Loucy (cell line): ENCODE results near the gene HCST.

Experiments
- H2AFZ ChIP-seq: fragments of 200-600 bp; sonication (generic); 2 replicates; pipeline ENCODE4 v1.6.0; 2016; ENCODE audit warnings: antibody characterized with exemption, mild to moderate bottlenecking, low read length, moderate library complexity
- H3F3A ChIP-seq: fragments of 200-600 bp; 2 replicates; pipeline ENCODE4 v1.6.0; 2016; ENCODE audit warnings: antibody characterized with exemption, low read depth, mild to moderate bottlenecking
- H3K27me3 ChIP-seq: fragments of 200-600 bp; sonication (generic); 2 replicates; pipeline ENCODE4 v1.6.1; 2014; ENCODE audit warnings: low read length, mild to moderate bottlenecking; ENCODE audit not compliant: insufficient read depth, poor library complexity, severe bottlenecking
- H3K36me3 ChIP-seq: fragments of 200-600 bp; sonication (generic); 2 replicates; pipeline ENCODE4 v1.6.1; 2016; ENCODE audit warnings: low read length; ENCODE audit not compliant: insufficient read depth
- H3K4me1 ChIP-seq: fragments of 200-600 bp; sonication (generic); 2 replicates; pipeline ENCODE4 v1.5.1; 2014; ENCODE audit warnings: low read length, mild to moderate bottlenecking; ENCODE audit not compliant: insufficient read depth, poor library complexity, severe bottlenecking
- H3K4me2 ChIP-seq: fragments of 200-600 bp; sonication (generic); 2 replicates; pipeline ENCODE4 v1.6.0; 2014; ENCODE audit warnings: antibody characterized with exemption, low read length, low read depth, mild to moderate bottlenecking; ENCODE audit not compliant: poor library complexity, severe bottlenecking
- H3K4me3 ChIP-seq: fragments of 200-600 bp; sonication (generic); 2 replicates; pipeline ENCODE4 v1.5.1; 2014; ENCODE audit warnings: low read length, mild to moderate bottlenecking, mixed read lengths; ENCODE audit not compliant: poor library complexity, severe bottlenecking
- H3K79me2 ChIP-seq: fragments of 200-600 bp; sonication (generic); 2 replicates; pipeline ENCODE4 v1.6.1; 2014; ENCODE audit warnings: low read length; ENCODE audit not compliant: insufficient read depth
- H3K9ac ChIP-seq: fragments of 200-600 bp; sonication (generic); 2 replicates; pipeline ENCODE4 v1.6.0; 2014; ENCODE audit warnings: mild to moderate bottlenecking, low read depth, low read length, moderate library complexity; ENCODE audit not compliant: poor library complexity, severe bottlenecking
- H3K9me2 ChIP-seq: fragments of 200-600 bp; sonication (generic); replicated peaks from 2 replicates; pipeline ENCODE4 v1.6.1; 2016; ENCODE audit warnings: low read depth, low read length, mixed read lengths
- H3K9me3 ChIP-seq: fragments of 200-600 bp; sonication (generic); 2 replicates; pipeline ENCODE4 v1.6.1; 2014; ENCODE audit warnings: mild to moderate bottlenecking, antibody characterized with exemption, low read length, low read depth; ENCODE audit not compliant: insufficient read depth
- H4K20me1 ChIP-seq: fragments of 200-600 bp; sonication (generic); 2 replicates; pipeline ENCODE4 v1.6.0; 2014; ENCODE audit warnings: antibody characterized with exemption, low read length, mild to moderate bottlenecking; ENCODE audit not compliant: insufficient read depth, poor library complexity, severe bottlenecking
- EZH2phosphoT487 ChIP-seq: fragments of 200-600 bp; IDR thresholded peaks from 2 replicates; pipeline ENCODE4 v1.6.1; 2018; ENCODE audit warnings: antibody characterized with exemption, mild to moderate bottlenecking, moderate library complexity, borderline replicate concordance
- TF ChIP-seq, protein P1 (sequence below): fragments of 200-600 bp; sonication (generic); conservative IDR thresholded peaks from 2 replicates; pipeline ENCODE4 v1.5.1; 2014; ENCODE audit warnings: mild to moderate bottlenecking, antibody characterized with exemption, low read length

HCST gene

GRCh38 chr19:35935911-35936737 is 33.8 kb downstream of the HCST start, which contains the start of gene LRFN3:
Gene LRFN3 (plus strand): TSS chr19:35936374. CDS start chr19:35939426, 3,052 bp downstream.
- H2AFZ ChIP-seq: peak within 1 kb of the TSS; percentile 89

DNA sequence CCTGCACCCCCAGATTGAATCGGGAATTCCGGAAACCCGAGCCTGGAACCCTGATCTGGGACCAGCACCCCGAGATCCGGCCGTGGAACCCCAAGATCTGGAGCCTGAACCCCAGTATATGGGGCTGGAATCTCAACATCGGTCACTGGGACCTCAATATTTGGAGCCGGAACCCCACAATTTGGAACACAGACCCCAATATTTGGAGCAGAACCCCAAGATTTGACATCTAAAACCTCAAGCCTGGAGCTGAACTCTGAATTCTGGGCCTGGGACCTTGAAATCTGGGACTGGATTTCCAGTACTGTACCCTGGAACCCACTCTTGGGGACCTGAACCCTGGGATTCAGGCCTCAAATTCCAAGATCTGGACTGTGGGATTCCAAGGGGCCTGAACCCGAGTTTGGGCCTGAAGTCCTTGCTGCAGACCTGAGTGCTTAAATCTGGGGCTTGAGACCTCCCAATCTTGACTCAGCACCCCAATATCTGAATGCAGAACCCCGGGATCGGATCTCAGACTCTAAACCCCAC is 34.5 kb downstream of the HCST start:
- TF ChIP-seq EZH2phosphoT487: no peak
- TF ChIP-seq, protein P1, sequence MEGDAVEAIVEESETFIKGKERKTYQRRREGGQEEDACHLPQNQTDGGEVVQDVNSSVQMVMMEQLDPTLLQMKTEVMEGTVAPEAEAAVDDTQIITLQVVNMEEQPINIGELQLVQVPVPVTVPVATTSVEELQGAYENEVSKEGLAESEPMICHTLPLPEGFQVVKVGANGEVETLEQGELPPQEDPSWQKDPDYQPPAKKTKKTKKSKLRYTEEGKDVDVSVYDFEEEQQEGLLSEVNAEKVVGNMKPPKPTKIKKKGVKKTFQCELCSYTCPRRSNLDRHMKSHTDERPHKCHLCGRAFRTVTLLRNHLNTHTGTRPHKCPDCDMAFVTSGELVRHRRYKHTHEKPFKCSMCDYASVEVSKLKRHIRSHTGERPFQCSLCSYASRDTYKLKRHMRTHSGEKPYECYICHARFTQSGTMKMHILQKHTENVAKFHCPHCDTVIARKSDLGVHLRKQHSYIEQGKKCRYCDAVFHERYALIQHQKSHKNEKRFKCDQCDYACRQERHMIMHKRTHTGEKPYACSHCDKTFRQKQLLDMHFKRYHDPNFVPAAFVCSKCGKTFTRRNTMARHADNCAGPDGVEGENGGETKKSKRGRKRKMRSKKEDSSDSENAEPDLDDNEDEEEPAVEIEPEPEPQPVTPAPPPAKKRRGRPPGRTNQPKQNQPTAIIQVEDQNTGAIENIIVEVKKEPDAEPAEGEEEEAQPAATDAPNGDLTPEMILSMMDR: no peak
- Histone ChIP-seq H3F3A (no peaks in the 10 kb centered on the region), H3K4me3 (peak overlapping the region; percentile 78), H3K79me2 (no peaks in the 10 kb centered on the region), H3K36me3 (no peaks in the 10 kb centered on the region), H3K9ac (peak overlapping the region; percentile 83), H2AFZ (0 out of 2 replicates have a peak overlapping the region, but pooled peaks have one; percentile 41), H3K27me3 (no peaks in the 10 kb centered on the region), H3K4me1 (peaks cover 23% of the 10 kb centered on the region), H3K9me2 (no peaks in the 10 kb centered on the region), H3K9me3 (no peaks in the 10 kb centered on the region), H3K4me2 (peak overlapping the region; percentile 96), H4K20me1 (peaks cover 8% of the 10 kb centered on the region)

More at GRCh38 chr19:35935911-35936737, 33.8 kb downstream of the HCST start, which contains the start of gene LRFN3:
- H3K4me2 ChIP-seq: peak within 1 kb of the TSS; percentile 96
- H3K27me3 ChIP-seq: no peaks in the 10 kb centered on the region
- peak within 1 kb of the TSS; percentile 78 for H3K4me3 ChIP-seq
- H3K79me2 ChIP-seq: no peaks in the 10 kb centered on the region
- H4K20me1 ChIP-seq: peaks cover 8% of the 10 kb centered on the region
- TF ChIP-seq, protein P1: no peak
- TF ChIP-seq EZH2phosphoT487: no peak
- no peaks in the 10 kb centered on the region for H3K9me2 ChIP-seq
- H3K4me1 ChIP-seq: peaks cover 24% of the 10 kb centered on the region
- H3K9ac ChIP-seq: peak within 1 kb of the TSS; percentile 83
- no peaks in the 10 kb centered on the region for H3F3A ChIP-seq
- no peaks in the 10 kb centered on the region for H3K36me3 ChIP-seq
- H3K9me3 ChIP-seq: no peaks in the 10 kb centered on the region

DNA sequence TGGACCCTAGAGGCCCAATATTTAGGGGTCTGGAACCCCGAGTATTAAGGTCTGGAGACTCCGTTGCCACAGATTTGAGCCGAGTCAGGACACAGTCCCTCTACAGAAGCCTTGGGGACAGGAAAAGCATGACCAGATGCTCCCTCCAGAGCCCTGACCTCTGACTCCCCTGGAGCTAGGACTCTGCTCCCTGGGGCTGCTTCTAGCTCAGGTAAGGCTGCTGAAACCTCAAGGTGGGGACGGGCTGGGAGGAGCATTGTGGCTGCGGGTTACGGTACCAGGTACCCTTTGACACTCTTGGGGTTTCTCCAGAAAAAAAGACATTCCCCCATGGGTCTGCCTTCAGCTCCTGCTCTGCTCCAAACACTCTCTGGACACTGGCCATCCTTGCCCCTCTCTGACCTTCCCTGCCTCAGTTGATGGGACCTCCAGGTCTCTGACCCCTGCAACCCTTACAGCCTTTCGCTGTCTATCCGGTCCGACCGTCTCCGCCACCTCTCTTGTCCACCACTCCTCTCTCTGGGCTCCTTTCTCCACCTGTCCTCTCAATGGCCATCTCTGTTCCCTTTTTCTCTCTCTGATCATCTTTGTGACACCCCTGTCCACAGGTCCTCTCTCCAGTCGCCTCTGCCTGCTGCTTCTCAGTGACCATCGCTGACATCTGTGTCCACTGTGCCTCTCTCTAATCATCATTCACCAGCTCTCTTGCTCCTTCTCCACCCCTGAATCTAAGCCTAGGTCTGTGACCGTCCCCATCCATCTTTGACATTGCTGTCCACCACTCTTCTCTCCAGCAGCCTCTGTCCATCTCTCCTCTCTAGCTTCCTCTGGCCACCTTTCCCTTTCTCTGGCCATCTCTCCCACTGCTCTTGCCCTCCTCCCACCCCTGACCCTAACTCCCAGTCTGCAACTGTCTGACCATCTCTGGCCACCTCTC is 35.3 kb downstream of the HCST start:
- no peaks in the 10 kb centered on the region for H3K9me2 ChIP-seq
- H3K9me3 ChIP-seq: no peaks in the 10 kb centered on the region
- H3K4me2 ChIP-seq: peak overlapping the region; percentile 96
- H3K27me3 ChIP-seq: no peaks in the 10 kb centered on the region
- H3K4me3 ChIP-seq: peak overlapping the region; percentile 78
- H3K36me3 ChIP-seq: no peaks in the 10 kb centered on the region
- H3F3A ChIP-seq: no peaks in the 10 kb centered on the region
- peaks cover 8% of the 10 kb centered on the region for H4K20me1 ChIP-seq
- no peak for TF ChIP-seq EZH2phosphoT487
- TF ChIP-seq, protein P1: no peak
- H3K9ac ChIP-seq: peak overlapping the region; percentile 83
- no peaks in the 10 kb centered on the region for H3K79me2 ChIP-seq
- H2AFZ ChIP-seq: no peak overlapping the region
- H3K4me1 ChIP-seq: peaks cover 23% of the 10 kb centered on the region
